ACC112 (cell line): ENCODE data around the gene PARP16.

ENCODE experiments used
- H2AFZ ChIP-seq: fragments of 200-600 bp; sonication (generic); one replicate; pipeline ENCODE4 v1.6.0; 2017; ENCODE audit warnings: antibody characterized with exemption, low read length; ENCODE audit not compliant: unreplicated experiment
- H3K27ac ChIP-seq: fragments of 200-600 bp; sonication (generic); 2 replicates; pipeline ENCODE4 v1.5.1; 2014; ENCODE audit warnings: low read depth, mild to moderate bottlenecking, antibody characterized with exemption, low read length, moderate library complexity
- H3K27me3 ChIP-seq: fragments of 200-600 bp; sonication (generic); 2 replicates; pipeline ENCODE4 v1.6.1; 2014; ENCODE audit warnings: mild to moderate bottlenecking, antibody characterized with exemption, low read length, moderate library complexity, mixed read lengths; ENCODE audit not compliant: insufficient read depth
- H3K36me3 ChIP-seq: fragments of 200-600 bp; sonication (generic); 2 replicates; pipeline ENCODE4 v1.6.1; 2016; ENCODE audit warnings: mild to moderate bottlenecking, antibody characterized with exemption, low read length, moderate library complexity, mixed read lengths; ENCODE audit not compliant: insufficient read depth
- H3K4me1 ChIP-seq: fragments of 200-600 bp; sonication (generic); one replicate; pipeline ENCODE4 v1.6.1; 2016; ENCODE audit warnings: low read length, mixed read lengths; ENCODE audit not compliant: insufficient read depth, unreplicated experiment, control insufficient read depth
- H3K4me3 ChIP-seq: fragments of 200-600 bp; sonication (generic); 2 replicates; pipeline ENCODE4 v1.5.1; 2014; ENCODE audit warnings: mild to moderate bottlenecking, low read depth, low read length
- H3K79me2 ChIP-seq: fragments of 200-600 bp; sonication (generic); one replicate; pipeline ENCODE4 v1.6.0; 2016; ENCODE audit warnings: low read length; ENCODE audit not compliant: control insufficient read depth, unreplicated experiment, insufficient read depth

The PARP16 gene, protein sequence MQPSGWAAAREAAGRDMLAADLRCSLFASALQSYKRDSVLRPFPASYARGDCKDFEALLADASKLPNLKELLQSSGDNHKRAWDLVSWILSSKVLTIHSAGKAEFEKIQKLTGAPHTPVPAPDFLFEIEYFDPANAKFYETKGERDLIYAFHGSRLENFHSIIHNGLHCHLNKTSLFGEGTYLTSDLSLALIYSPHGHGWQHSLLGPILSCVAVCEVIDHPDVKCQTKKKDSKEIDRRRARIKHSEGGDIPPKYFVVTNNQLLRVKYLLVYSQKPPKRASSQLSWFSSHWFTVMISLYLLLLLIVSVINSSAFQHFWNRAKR

DNA sequence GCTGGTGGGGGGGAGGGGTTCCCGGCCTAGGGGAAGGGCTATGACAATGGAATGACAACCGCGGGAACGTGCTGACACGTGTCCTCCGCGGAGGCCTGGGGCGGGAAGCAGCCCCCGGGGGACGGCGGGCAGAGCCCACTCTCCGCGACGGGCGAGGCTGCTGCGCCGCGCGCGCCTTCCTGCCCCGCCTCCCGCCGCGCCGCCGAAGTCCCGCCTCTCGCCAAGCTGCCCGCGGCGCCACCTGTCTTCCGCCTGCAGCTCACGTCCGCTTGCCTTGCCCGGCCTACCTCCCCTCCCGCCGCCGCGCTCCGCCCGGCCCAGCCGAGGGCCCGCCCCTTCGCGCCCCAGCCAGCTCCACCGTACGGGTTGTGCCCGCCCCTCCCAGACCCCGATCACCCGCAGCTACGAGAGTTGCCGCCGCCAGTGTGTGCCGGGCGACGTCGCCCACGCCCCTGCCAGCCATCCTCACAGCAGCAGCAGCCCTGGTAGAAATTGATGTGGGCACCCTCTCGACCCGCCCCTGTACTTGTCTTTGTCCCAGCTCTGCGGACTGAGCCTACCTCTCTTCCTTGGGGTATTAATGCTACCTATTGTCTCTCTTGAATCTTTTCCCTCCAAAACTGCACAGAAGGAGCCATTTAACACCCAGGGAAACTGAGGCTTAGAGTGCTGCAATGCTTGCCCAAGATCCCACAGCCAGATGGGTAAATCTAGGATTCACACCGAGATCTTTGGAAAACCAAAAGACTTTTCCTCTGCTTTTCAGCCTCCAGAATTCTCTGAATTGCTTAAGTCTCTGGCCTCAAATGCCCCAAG is at the start of gene PARP16:
Gene PARP16 (minus strand): TSS at position 180 of the 816 bp plus-strand sequence. CDS start 457 bp downstream, outside the sequence.
- H3K4me3 ChIP-seq: peak within 1 kb of the TSS; percentile 91

DNA sequence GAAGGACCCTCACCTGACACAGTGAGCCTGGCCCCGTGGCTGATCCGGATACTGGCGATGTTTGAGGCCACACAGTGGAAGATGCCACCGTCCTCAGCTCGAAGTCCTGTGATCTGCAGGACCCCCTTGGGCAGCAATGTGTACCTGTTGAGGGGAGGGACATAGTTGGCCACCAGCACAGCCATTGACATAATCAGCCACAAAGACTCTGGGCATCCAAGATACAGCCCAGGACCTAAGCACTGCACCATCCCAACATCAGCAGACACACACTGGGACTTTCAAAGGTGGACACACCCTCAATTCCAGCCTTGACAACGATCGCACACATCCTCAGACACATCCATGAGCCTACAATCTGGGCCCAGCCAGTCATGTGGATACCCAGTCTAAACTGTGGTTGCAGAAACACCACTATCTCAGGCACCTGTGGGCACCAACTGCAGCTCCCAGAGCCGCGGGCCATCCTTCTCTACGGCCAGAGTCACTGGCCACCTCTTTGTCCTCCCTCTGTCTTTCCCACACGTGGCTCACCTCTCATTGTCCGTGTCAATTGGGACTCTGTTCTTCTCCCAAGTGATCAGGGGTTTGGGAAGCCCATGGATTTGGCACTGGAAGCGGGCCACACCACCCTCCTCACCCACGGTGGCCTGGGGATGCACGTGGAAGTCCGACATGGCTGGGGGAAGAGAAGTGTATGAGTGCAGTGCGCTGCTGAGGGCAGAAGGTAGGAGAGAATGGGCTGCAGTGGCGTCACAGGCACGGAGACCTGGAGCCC is 48.8 kb upstream of the PARP16 start:
- Histone ChIP-seq H2AFZ (no peak overlapping the region), H3K36me3 (no peaks in the 10 kb centered on the region), H3K27ac (no peak overlapping the region), H3K79me2 (no peaks in the 10 kb centered on the region), H3K4me1 (no peaks in the 10 kb centered on the region), H3K4me3 (no peak overlapping the region), H3K27me3 (peaks cover 13% of the 10 kb centered on the region)

More for the DNA sequence above, at the start of gene PARP16:
- Histone ChIP-seq H3K27ac (no peak within 1 kb of the TSS), H3K36me3 (no peaks in the 10 kb centered on the region), H3K4me1 (peaks cover 5% of the 10 kb centered on the region), H3K27me3 (no peaks in the 10 kb centered on the region), H3K79me2 (no peaks in the 10 kb centered on the region), H2AFZ (peak within 1 kb of the TSS; percentile 61)

DNA sequence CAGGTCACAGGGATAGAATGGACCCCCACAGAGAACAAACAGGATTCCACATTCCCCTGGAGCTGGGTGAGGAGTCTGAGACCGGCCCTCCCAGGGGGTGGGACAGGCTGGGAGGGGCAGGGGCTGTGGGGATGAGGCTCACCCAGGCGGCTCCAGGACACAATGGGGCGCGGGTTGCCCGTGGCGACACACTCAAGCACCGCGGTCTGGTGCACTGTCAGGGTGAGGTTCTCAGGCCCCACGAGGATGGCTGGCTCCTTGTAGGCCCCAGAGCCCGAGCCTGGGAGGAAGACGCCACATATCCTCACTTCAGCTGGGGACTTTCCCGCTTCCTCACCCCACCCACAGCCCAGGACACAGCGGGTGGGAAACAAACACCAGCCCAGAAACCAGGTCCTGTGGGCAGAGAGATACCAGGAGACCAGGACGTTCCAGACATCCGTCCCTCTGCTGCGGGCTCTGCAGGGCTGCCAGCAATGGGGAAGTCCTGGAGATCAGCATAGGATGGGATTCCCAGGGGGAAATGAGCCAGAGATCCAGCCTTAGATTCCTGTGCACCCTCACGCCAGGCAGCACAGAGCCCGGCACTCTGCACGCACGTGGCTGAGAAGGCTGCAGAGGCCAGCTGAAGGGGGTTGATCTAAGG is 48.0 kb upstream of the PARP16 start:
- Histone ChIP-seq H3K79me2 (no peaks in the 10 kb centered on the region), H3K4me3 (no peak overlapping the region), H3K27ac (no peak overlapping the region), H2AFZ (no peak overlapping the region), H3K4me1 (no peaks in the 10 kb centered on the region), H3K36me3 (no peaks in the 10 kb centered on the region), H3K27me3 (peaks cover 13% of the 10 kb centered on the region)

DNA sequence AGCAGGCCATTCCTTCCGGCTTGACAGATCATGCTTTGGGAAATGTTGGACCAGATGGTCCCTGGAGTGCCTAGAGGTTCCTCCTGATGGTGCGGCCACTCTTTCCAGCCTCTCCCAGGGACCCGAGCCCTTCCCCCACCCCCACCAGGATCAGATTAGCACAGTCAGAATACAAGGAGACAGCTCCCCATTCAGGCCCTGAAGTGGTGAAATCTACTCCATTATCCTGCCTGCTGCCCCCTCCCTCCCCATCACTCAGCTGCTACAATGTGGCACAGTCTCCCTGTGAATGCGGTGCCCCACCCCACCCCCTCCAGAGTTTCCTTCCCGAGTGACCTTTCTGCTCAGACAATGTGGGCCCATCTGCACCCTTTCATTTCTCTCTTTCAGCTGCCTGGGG is 47.2 kb upstream of the PARP16 start:
- Histone ChIP-seq H2AFZ (no peak overlapping the region), H3K27me3 (peaks cover 13% of the 10 kb centered on the region)

DNA sequence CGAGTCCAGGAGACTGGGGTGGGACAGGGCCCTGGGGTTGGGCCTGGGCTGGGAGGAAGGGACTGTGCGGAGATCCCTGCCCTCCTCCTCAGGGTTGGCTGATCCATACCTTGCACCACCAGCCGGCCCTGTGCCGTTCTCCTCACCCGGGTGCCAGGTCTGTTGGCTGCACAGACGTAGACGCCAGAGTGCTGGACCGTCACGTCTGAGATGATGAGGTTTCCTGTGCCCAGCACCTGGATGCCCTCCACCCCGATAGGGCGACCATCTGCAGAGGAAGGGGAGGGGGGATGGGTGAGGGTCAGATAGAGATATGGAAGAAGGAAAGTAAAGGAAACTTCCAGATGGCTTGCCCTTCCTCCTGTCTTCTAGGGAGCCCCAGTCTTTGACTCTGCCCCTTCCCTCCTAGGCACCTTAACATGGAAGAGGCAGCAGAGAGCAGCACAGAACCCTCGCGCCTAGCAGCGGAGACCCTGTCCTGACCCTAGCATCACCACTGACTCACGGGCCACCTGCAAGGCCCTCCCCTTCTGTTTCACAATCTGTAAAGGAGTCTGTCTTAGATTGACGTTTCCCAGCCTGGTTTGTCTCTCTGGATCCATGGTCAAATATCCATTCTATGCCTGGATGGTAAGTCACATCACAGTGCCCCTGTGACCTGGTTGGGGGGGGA is 46.6 kb upstream of the PARP16 start:
- Histone ChIP-seq H3K27ac (no peak overlapping the region), H3K4me1 (no peaks in the 10 kb centered on the region), H3K27me3 (peaks cover 13% of the 10 kb centered on the region), H3K79me2 (no peaks in the 10 kb centered on the region), H2AFZ (no peak overlapping the region), H3K36me3 (no peaks in the 10 kb centered on the region), H3K4me3 (no peak overlapping the region)

More for the DNA sequence above, 47.2 kb upstream of the PARP16 start:
- Histone ChIP-seq H3K36me3 (no peaks in the 10 kb centered on the region), H3K79me2 (no peaks in the 10 kb centered on the region), H3K4me3 (no peak overlapping the region), H3K27ac (no peak overlapping the region), H3K4me1 (no peaks in the 10 kb centered on the region)

DNA sequence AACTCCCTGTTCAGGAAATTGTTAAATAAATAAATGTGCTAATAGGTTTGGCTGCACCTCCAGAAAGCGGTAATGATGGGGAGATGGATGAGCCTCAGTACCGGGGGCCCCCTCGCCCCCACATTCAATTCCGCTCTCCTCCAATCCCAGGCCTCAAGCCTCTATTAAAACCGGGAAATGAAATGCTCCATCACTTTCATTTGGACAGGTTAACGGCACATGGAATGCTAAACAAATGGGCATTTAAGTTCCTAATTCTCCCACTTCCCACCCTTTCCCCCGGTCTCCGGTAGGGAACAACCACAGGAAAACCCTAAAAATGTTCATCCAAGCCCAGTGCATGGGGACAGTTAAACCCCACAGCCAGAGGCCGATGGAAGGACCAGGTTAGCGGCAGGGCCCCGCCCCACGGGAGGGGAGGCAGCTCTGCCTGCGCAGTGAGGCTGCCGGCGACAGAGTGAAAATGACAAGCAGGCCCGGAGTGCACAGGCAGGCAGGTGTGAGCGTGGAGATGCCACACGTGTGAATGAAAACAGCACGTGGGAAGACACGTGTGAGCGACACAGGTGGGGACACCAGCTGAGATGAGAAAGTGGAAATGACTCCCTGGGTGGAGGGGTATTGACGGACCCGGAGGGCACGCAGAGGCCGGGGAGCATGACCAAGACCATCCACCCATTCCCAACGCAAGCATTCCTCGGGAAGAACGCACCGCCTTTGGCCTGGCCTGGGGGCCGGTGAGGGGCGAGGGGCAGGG is 45.9 kb upstream of the PARP16 start:
- Histone ChIP-seq H3K27me3 (peaks cover 7% of the 10 kb centered on the region), H3K79me2 (no peaks in the 10 kb centered on the region), H3K27ac (no peak overlapping the region), H3K4me3 (no peak overlapping the region), H3K4me1 (no peaks in the 10 kb centered on the region), H2AFZ (no peak overlapping the region), H3K36me3 (no peaks in the 10 kb centered on the region)

DNA sequence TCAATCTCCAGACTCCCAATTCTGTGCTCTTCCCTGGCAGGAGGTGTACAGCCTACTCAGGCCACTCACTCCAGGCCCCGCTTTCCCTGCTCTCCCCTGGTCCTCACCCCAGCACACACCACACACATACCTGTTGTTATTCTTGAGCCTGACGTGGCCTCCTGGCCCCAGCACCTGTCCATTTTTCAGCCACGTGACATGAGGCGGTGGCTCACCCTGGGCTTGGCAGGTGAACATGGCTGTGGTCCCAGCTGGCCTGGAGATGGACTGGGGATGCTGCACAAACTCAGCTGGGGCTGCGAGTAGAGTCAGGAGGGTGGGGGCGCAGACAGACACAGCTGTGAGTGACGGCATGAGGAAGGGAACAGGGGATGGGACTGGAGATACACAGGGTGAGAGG is 45.1 kb upstream of the PARP16 start:
- Histone ChIP-seq H3K4me1 (no peaks in the 10 kb centered on the region), H2AFZ (no peak overlapping the region), H3K27ac (no peak overlapping the region), H3K27me3 (peaks cover 7% of the 10 kb centered on the region), H3K36me3 (no peaks in the 10 kb centered on the region), H3K79me2 (no peaks in the 10 kb centered on the region), H3K4me3 (no peak overlapping the region)

DNA sequence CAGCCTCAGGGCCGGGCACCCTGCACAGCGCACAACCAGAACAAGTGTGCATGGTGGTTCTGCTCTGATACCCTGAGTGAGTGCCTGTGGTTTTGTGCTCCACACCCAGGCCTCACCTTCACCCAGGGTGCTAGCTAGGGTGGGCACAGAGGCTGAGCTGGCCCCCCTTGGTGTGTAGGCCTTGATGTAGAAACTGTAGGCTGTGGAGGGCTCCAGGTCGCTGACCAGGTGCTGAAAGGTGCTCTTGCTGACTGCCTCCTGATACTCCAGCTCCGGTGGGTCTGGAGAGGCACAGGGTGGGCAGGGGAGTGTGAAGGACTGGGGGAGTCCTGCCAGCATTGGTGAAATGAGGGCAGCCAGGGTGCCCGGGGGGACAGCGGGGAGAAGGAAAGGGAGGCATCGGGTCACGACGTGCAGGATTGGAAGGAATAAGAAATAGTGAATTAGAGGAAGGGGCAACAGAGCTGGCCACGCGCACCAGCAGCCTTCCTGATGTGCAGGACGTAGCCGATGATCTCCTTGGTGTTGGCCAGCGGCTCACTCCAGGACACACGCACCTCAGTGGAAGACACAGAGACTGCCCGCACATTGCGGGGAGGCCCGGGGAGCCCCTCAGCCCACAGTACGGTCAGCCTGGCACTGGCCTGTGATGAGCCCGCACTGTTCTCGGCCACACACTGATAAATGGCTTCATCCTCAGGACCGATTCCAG is 44.4 kb upstream of the PARP16 start:
- Histone ChIP-seq H3K79me2 (no peaks in the 10 kb centered on the region), H3K4me3 (no peak overlapping the region), H3K4me1 (no peaks in the 10 kb centered on the region), H3K27me3 (peaks cover 7% of the 10 kb centered on the region; the same call in 1 of the 2 replicates), H2AFZ (no peak overlapping the region), H3K36me3 (no peaks in the 10 kb centered on the region), H3K27ac (no peak overlapping the region)
